ENCODE measurements around the gene IKZF2. TPM values are rescaled to one million over a fixed set of nuclear protein-coding genes. Genes with fewer than 3 reads are reported as not detected.

Gene IKZF2
- total and polyA plus RNA-seq, 2 experiments from 2014 or later: 2.6 to 10.1 TPM

- TF ChIP-seq REST (IDR thresholded peaks at IDR 0.05; ENCODE audit: unreplicated experiment) (no peak), ZNF114 (CRISPR knock-in tag; IDR thresholded peaks at IDR 0.05) (no peak), JUNB (IDR thresholded peaks at IDR 0.05; ENCODE audit: unreplicated experiment) (no peak), NANOG (IDR thresholded peaks at IDR 0.05; ENCODE audit: borderline replicate concordance) (no peak), ZNF331 (CRISPR knock-in tag; IDR thresholded peaks at IDR 0.05; ENCODE audit: low read depth) (no peak)
Measured at GRCh38 chr2:213086050-213086449, 65.4 kb downstream of the IKZF2 start (continued).

DNA sequence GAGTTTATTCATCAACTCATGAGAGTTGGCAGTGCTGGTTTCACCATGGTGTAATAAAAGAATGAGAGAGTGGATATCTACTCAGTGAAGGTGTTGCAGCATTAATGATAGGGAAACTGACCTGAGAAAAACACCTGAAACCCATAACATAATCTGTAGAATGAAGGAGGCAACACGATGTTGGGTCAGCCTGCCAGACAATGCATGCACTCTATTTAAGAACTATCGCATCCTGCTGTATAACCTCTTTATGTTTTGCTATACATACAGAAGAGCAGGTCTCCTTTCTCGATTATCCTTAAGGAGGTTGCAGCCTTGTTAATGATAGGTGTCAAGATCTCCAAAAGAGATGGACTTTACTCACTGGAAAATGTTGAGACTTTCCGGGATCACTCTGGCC, 65.9 kb downstream of the IKZF2 start:
- DNase-seq (ENCODE audit: low spot score) (no peak), ATAC-seq (no peak)
- Histone ChIP-seq H3K27ac (ENCODE audit: low read depth) (peak overlapping the region; percentile 26; the same call in 1 of the 2 replicates), H3K4me2 (0 out of 2 replicates have a peak overlapping the region, but pooled peaks have one; percentile 39), H3K36me3 (ENCODE audit: insufficient read depth) (no peaks in the 10 kb centered on the region), H3F3A (replicated peaks; ENCODE audit: low read depth) (no peaks in the 10 kb centered on the region), H3K4me1 (ENCODE audit: insufficient read depth) (peaks cover 8% of the 10 kb centered on the region), H2AFZ (no peak overlapping the region), H4K20me1 (replicated peaks; ENCODE audit: insufficient read depth) (no peaks in the 10 kb centered on the region), H3K9me2 (ENCODE audit: insufficient read depth) (no peaks in the 10 kb centered on the region), H3K79me2 (replicated peaks; ENCODE audit: insufficient read depth) (no peaks in the 10 kb centered on the region), H3K27me3 (ENCODE audit: insufficient read depth) (no peaks in the 10 kb centered on the region), H3K4me3 (no peak overlapping the region)
- no peak for TF ChIP-seq EZH2phosphoT487 (IDR thresholded peaks at IDR 0.05; ENCODE audit: unreplicated experiment)
- no peak for TF ChIP-seq REST (IDR thresholded peaks at IDR 0.05; ENCODE audit: unreplicated experiment)
- TF ChIP-seq STAT1 (IDR thresholded peaks at IDR 0.05; ENCODE audit: unreplicated experiment): no peak
- TF ChIP-seq, protein P1, sequence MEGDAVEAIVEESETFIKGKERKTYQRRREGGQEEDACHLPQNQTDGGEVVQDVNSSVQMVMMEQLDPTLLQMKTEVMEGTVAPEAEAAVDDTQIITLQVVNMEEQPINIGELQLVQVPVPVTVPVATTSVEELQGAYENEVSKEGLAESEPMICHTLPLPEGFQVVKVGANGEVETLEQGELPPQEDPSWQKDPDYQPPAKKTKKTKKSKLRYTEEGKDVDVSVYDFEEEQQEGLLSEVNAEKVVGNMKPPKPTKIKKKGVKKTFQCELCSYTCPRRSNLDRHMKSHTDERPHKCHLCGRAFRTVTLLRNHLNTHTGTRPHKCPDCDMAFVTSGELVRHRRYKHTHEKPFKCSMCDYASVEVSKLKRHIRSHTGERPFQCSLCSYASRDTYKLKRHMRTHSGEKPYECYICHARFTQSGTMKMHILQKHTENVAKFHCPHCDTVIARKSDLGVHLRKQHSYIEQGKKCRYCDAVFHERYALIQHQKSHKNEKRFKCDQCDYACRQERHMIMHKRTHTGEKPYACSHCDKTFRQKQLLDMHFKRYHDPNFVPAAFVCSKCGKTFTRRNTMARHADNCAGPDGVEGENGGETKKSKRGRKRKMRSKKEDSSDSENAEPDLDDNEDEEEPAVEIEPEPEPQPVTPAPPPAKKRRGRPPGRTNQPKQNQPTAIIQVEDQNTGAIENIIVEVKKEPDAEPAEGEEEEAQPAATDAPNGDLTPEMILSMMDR (conservative IDR thresholded peaks at IDR 0.05; ENCODE audit: low read depth in 2 of 2): no peak
- no peak for TF ChIP-seq ZNF114 (CRISPR knock-in tag; IDR thresholded peaks at IDR 0.05)
- peaks cover 28% of the 10 kb centered on the region for H3K4me1 Mint-ChIP-seq
- H3K36me3 Mint-ChIP-seq (ENCODE audit: low read depth): no peaks in the 10 kb centered on the region
- no peaks in the 10 kb centered on the region for H3K9me3 Mint-ChIP-seq
- H3K4me3 Mint-ChIP-seq: no peak overlapping the region; the same call in 2 of the 3 replicates
- no peaks in the 10 kb centered on the region for H3K27me3 Mint-ChIP-seq (ENCODE audit: insufficient read depth, low read depth, poor library complexity)
- peak overlapping the region; percentile 96 for H3K27ac Mint-ChIP-seq
